GM23338 (cell line): ENCODE results near the gene SNX15. TPM values are rescaled to one million over a fixed set of nuclear protein-coding genes. Genes with fewer than 3 reads are reported as not detected.

Experiments
- ATAC-seq: fragments of 200-7000 bp; cut with Tn5 transposase; 3 replicates; pipeline ENCODE4 v1.9.1; 2020
- DNase-seq: peaks from one replicate; pipeline ENCODE4 v3.0.0-alpha.2; 2015; ENCODE audit warnings: low spot score
- H2AFZ ChIP-seq: fragments of 200-600 bp; sonication (generic); 2 replicates; pipeline ENCODE4 v1.8.0; 2016; ENCODE audit warnings: antibody characterized with exemption, mild to moderate bottlenecking, moderate library complexity
- H3F3A ChIP-seq: fragments of 200-600 bp; sonication (generic); replicated peaks from 2 replicates; pipeline ENCODE4 v1.8.0; 2017; ENCODE audit warnings: antibody characterized with exemption, mixed run types, low read depth
- H3K27ac ChIP-seq: fragments of 200-600 bp; sonication (generic); 2 replicates; pipeline ENCODE4 v1.6.1; 2016; ENCODE audit warnings: low read depth
- H3K27me3 ChIP-seq: fragments of 200-600 bp; sonication (generic); 2 replicates; pipeline ENCODE4 v1.8.0; 2016; ENCODE audit warnings: mild to moderate bottlenecking, mixed run types, moderate library complexity; ENCODE audit not compliant: insufficient read depth
- H3K36me3 ChIP-seq: fragments of 200-600 bp; sonication (generic); 2 replicates; pipeline ENCODE4 v1.8.0; 2016; ENCODE audit warnings: mild to moderate bottlenecking; ENCODE audit not compliant: insufficient read depth
- H3K4me1 ChIP-seq: fragments of 200-600 bp; sonication (generic); 2 replicates; pipeline ENCODE4 v1.8.0; 2016; ENCODE audit warnings: mild to moderate bottlenecking, moderate library complexity; ENCODE audit not compliant: insufficient read depth
- H3K4me2 ChIP-seq: fragments of 200-600 bp; sonication (generic); 2 replicates; pipeline ENCODE4 v1.7.1; 2017; ENCODE audit warnings: mixed run types
- H3K4me3 ChIP-seq: fragments of 200-600 bp; sonication (generic); 2 replicates; pipeline ENCODE4 v1.6.1; 2016; ENCODE audit warnings: mixed run types
- H3K79me2 ChIP-seq: fragments of 200-600 bp; sonication (generic); replicated peaks from 2 replicates; pipeline ENCODE4 v1.8.0; 2017; ENCODE audit warnings: mild to moderate bottlenecking; ENCODE audit not compliant: insufficient read depth
- H3K9me2 ChIP-seq: fragments of 200-600 bp; sonication (generic); 2 replicates; pipeline ENCODE4 v1.8.0; 2017; ENCODE audit not compliant: insufficient read depth
- H4K20me1 ChIP-seq: fragments of 200-600 bp; sonication (generic); replicated peaks from 2 replicates; pipeline ENCODE4 v1.8.0; 2017; ENCODE audit warnings: mild to moderate bottlenecking; ENCODE audit not compliant: insufficient read depth
- H3K27ac Mint-ChIP-seq: 2 replicates; pipeline ENCODE4 v1.8.0; 2020; ENCODE audit warnings: inconsistent platforms, mild to moderate bottlenecking, moderate library complexity, mixed read lengths
- H3K27me3 Mint-ChIP-seq: 3 replicates; pipeline ENCODE4 v1.8.0; 2022; ENCODE audit warnings: low read depth, mild to moderate bottlenecking, moderate library complexity, mixed read lengths, inconsistent platforms; ENCODE audit not compliant: insufficient read depth, poor library complexity
- H3K36me3 Mint-ChIP-seq: 3 replicates; pipeline ENCODE4 v1.8.0; 2021; ENCODE audit warnings: low read depth, mild to moderate bottlenecking, inconsistent platforms, moderate library complexity, mixed read lengths
- H3K4me1 Mint-ChIP-seq: 3 replicates; pipeline ENCODE4 v1.8.0; 2020; ENCODE audit warnings: mild to moderate bottlenecking, inconsistent platforms, mixed read lengths
- H3K4me3 Mint-ChIP-seq: 3 replicates; pipeline ENCODE4 v1.8.0; 2021; ENCODE audit warnings: moderate library complexity, mild to moderate bottlenecking, inconsistent platforms, mixed read lengths
- H3K9me3 Mint-ChIP-seq: 3 replicates; pipeline ENCODE4 v1.8.0; 2020; ENCODE audit warnings: moderate library complexity, mild to moderate bottlenecking, inconsistent platforms, mixed read lengths
- CREB1 ChIP-seq: fragments of 250-450 bp; sonication (Bioruptor Pico); IDR thresholded peaks from 2 replicates; pipeline ENCODE4 v1.5.0; 2020; ENCODE audit warnings: low read depth, mild to moderate bottlenecking, moderate library complexity
- ETS1 ChIP-seq: IDR thresholded peaks from 2 replicates; pipeline ENCODE4 v1.6.1; 2016; ENCODE audit warnings: antibody characterized with exemption
- EZH2 ChIP-seq: fragments of 200-600 bp; sonication (generic); IDR thresholded peaks from one replicate; pipeline ENCODE4 v1.8.0; 2017; ENCODE audit warnings: antibody characterized with exemption, mild to moderate bottlenecking, low read depth; ENCODE audit not compliant: unreplicated experiment
- EZH2phosphoT487 ChIP-seq: fragments of 200-600 bp; sonication (generic); IDR thresholded peaks from one replicate; pipeline ENCODE4 v1.8.1; 2018; ENCODE audit warnings: antibody characterized with exemption; ENCODE audit not compliant: unreplicated experiment
- JUNB ChIP-seq: IDR thresholded peaks from one replicate; pipeline ENCODE4 v1.6.1; 2016; ENCODE audit warnings: antibody characterized with exemption; ENCODE audit not compliant: unreplicated experiment
- NANOG ChIP-seq: IDR thresholded peaks from 2 replicates; pipeline ENCODE4 v1.6.1; 2016; ENCODE audit warnings: antibody characterized with exemption, borderline replicate concordance
- POLR2AphosphoS5 ChIP-seq: IDR thresholded peaks from 2 replicates; pipeline ENCODE4 v1.6.1; 2016; ENCODE audit warnings: antibody characterized with exemption, low read depth
- STAT1 ChIP-seq: IDR thresholded peaks from one replicate; pipeline ENCODE4 v1.6.1; 2016; ENCODE audit warnings: antibody characterized with exemption; ENCODE audit not compliant: unreplicated experiment
- ZNF114 ChIP-seq: fragments of 250-450 bp; sonication (Bioruptor Pico); IDR thresholded peaks from 2 replicates; pipeline ENCODE4 v1.5.0; 2020; ENCODE audit warnings: mild to moderate bottlenecking, moderate library complexity
- ZNF331 ChIP-seq: fragments of 250-450 bp; sonication (Bioruptor Pico); IDR thresholded peaks from 2 replicates; pipeline ENCODE4 v1.5.0; 2020; ENCODE audit warnings: low read depth, mild to moderate bottlenecking, moderate library complexity
- ZNF462 ChIP-seq: fragments of 250-450 bp; sonication (Bioruptor Pico); IDR thresholded peaks from 2 replicates; pipeline ENCODE4 v1.5.0; 2020; ENCODE audit warnings: mild to moderate bottlenecking, moderate library complexity
- polyA plus RNA-seq: library from polyadenylated mRNA; unstranded; fragments of >200 nt; fragmentation: Nextera tagmentation; extraction: Ambion mirVana; gene quantifications from 2 replicates; pipeline ENCODE4 v1.2.1, GENCODE V29; 2016
- total RNA-seq: library from RNA; depleted of rRNA; stranded (reverse); fragments of >200 nt; shearing (Covaris generic); gene quantifications from 2 replicates; pipeline ENCODE4 v1.2.3, GENCODE V29; 2014
- TF ChIP-seq, protein P1 (sequence below), 2 experiments: fragments of 200-600 bp in 1 of 2; sonication (generic) in 1 of 2; conservative IDR thresholded peaks; 2 replicates each; pipeline versions ENCODE4 v1.5.1 to v1.6.1; 2016 to 2017; ENCODE audit warnings: antibody characterized with exemption in 2 of 2, low read depth in 2 of 2, mild to moderate bottlenecking in 2 of 2, moderate library complexity in 1 of 2
- TF ChIP-seq, protein P2 (sequence below): IDR thresholded peaks from one replicate; pipeline ENCODE4 v1.6.1; 2018; ENCODE audit warnings: antibody characterized with exemption; ENCODE audit not compliant: unreplicated experiment

Gene SNX15
- total and polyA plus RNA-seq, 2 experiments from 2014 or later: 13.0 to 21.4 TPM

- H3K79me2 ChIP-seq: no peaks in the 10 kb centered on the region
- no peaks in the 10 kb centered on the region for H3K9me2 ChIP-seq
- ATAC-seq: peak; percentile 25
- H4K20me1 ChIP-seq: no peaks in the 10 kb centered on the region
- peak overlapping the region; percentile 62; the same call in 1 of the 2 replicates for H3K4me2 ChIP-seq
- TF ChIP-seq, protein P1, sequence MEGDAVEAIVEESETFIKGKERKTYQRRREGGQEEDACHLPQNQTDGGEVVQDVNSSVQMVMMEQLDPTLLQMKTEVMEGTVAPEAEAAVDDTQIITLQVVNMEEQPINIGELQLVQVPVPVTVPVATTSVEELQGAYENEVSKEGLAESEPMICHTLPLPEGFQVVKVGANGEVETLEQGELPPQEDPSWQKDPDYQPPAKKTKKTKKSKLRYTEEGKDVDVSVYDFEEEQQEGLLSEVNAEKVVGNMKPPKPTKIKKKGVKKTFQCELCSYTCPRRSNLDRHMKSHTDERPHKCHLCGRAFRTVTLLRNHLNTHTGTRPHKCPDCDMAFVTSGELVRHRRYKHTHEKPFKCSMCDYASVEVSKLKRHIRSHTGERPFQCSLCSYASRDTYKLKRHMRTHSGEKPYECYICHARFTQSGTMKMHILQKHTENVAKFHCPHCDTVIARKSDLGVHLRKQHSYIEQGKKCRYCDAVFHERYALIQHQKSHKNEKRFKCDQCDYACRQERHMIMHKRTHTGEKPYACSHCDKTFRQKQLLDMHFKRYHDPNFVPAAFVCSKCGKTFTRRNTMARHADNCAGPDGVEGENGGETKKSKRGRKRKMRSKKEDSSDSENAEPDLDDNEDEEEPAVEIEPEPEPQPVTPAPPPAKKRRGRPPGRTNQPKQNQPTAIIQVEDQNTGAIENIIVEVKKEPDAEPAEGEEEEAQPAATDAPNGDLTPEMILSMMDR (conservative IDR thresholded peaks at IDR 0.05; ENCODE audit: low read depth in 2 of 2): no peak
- TF ChIP-seq EZH2phosphoT487 (no peak), ZNF114 (no peak), JUNB (no peak), STAT1 (no peak), CREB1 (CRISPR knock-in tag) (no peak), POLR2AphosphoS5 (no peak), ETS1 (no peak), ZNF462 (CRISPR knock-in tag) (no peak), ZNF331 (CRISPR knock-in tag) (no peak), EZH2 (no peak), NANOG (no peak)
- TF ChIP-seq, protein P2, sequence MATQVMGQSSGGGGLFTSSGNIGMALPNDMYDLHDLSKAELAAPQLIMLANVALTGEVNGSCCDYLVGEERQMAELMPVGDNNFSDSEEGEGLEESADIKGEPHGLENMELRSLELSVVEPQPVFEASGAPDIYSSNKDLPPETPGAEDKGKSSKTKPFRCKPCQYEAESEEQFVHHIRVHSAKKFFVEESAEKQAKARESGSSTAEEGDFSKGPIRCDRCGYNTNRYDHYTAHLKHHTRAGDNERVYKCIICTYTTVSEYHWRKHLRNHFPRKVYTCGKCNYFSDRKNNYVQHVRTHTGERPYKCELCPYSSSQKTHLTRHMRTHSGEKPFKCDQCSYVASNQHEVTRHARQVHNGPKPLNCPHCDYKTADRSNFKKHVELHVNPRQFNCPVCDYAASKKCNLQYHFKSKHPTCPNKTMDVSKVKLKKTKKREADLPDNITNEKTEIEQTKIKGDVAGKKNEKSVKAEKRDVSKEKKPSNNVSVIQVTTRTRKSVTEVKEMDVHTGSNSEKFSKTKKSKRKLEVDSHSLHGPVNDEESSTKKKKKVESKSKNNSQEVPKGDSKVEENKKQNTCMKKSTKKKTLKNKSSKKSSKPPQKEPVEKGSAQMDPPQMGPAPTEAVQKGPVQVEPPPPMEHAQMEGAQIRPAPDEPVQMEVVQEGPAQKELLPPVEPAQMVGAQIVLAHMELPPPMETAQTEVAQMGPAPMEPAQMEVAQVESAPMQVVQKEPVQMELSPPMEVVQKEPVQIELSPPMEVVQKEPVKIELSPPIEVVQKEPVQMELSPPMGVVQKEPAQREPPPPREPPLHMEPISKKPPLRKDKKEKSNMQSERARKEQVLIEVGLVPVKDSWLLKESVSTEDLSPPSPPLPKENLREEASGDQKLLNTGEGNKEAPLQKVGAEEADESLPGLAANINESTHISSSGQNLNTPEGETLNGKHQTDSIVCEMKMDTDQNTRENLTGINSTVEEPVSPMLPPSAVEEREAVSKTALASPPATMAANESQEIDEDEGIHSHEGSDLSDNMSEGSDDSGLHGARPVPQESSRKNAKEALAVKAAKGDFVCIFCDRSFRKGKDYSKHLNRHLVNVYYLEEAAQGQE: no peak
- H3K27ac Mint-ChIP-seq: peak overlapping the region; percentile 93
- peaks cover 2% of the 10 kb centered on the region for H3K27me3 Mint-ChIP-seq
- H3F3A ChIP-seq: no peaks in the 10 kb centered on the region
- no peak overlapping the region for H3K4me3 ChIP-seq
- no peaks in the 10 kb centered on the region for H3K36me3 ChIP-seq
- H3K27me3 ChIP-seq: no peaks in the 10 kb centered on the region
- H3K4me1 ChIP-seq: peaks cover 13% of the 10 kb centered on the region
- peak overlapping the region; percentile 60 for H3K4me3 Mint-ChIP-seq
- H3K36me3 Mint-ChIP-seq: no peaks in the 10 kb centered on the region
- peak overlapping the region; percentile 89; the same call in 1 of the 2 replicates for H2AFZ ChIP-seq
- DNase-seq: no peak
- no peak overlapping the region; the same call in 1 of the 2 replicates for H3K27ac ChIP-seq
- no peaks in the 10 kb centered on the region for H3K9me3 Mint-ChIP-seq
- H3K4me1 Mint-ChIP-seq: peaks cover 32% of the 10 kb centered on the region
These were observed 39.1 kb downstream of the SNX15 start for GRCh38 chr11:65066315-65066714.
